ENCODE measurements around the gene ANKRD11.
"Not testable (repeated sequence)": the region's sequence is repeated elsewhere in the genome, so short reads cannot be mapped to it uniquely, and the experiment has no call there.

ANKRD11 gene

DNA sequence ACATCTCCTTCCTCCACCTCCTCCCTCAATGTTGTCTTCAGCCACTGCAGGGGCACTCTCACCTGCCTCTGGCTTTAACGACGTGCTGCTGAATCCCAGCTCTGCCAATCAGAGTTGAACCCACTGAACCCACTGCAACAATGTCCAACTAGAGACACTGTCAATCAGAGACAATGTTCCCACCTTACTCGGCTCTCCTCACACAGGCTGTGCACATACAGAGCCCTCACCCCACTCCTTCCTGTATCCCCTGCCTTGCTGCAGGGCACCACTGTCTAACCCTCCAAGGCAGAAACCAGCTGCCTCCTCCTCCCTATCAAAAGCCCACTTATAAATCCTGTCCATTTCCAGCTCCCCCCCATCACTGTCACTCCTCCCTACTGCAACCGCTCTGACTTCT is 58.7 kb downstream of the ANKRD11 start:
- DNase-seq (ENCODE audit: extremely low spot score): no peak
- POLR2A ChIA-PET: interaction anchor here (0.5 to 0.6 kb wide), 2 partner anchors 19 to 93 kb away, joined by 3 to 13 read pairs; no protein-coding TSS in a partner anchor
- CTCF ChIA-PET: interaction anchor here (0.9 to 1.3 kb wide), 4 partner anchors 9 to 63 kb away, joined by 3 to 4 read pairs (median 4); no protein-coding TSS in a partner anchor
- no peak for TF ChIP-seq CTCF (IDR thresholded peaks at IDR 0.05; ENCODE audit: control extremely low read depth, extremely low read depth, low read depth, missing control alignments)

DNA sequence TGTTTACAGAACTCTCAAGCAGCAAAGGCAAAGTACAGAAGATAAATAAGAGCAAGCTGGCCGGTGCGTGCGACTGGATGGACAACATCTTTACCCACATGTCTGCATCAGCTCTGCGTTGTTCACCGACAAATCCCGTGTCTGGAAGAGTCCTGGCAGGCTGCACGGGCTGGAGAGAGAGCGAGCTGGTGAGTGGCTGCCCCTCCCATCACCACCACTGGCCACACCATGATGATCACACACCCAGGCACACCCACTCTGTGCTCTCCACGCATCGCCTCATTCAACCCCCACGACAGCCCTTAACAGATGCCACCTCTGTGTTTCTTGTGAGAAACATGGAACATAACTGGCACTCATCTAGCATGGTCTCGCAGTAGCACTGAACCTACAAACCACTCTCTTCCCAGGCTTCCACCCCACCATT is 59.2 kb downstream of the ANKRD11 start:
- no peak for DNase-seq (ENCODE audit: extremely low spot score)
- TF ChIP-seq CTCF (IDR thresholded peaks at IDR 0.05; ENCODE audit: control extremely low read depth, extremely low read depth, low read depth, missing control alignments): no peak
- ChIA-PET POLR2A (no interaction called here), CTCF (interaction anchor here (0.9 to 1.0 kb wide), 3 partner anchors 8 to 62 kb away, joined by 3 to 4 read pairs (median 3); no protein-coding TSS in a partner anchor)

DNA sequence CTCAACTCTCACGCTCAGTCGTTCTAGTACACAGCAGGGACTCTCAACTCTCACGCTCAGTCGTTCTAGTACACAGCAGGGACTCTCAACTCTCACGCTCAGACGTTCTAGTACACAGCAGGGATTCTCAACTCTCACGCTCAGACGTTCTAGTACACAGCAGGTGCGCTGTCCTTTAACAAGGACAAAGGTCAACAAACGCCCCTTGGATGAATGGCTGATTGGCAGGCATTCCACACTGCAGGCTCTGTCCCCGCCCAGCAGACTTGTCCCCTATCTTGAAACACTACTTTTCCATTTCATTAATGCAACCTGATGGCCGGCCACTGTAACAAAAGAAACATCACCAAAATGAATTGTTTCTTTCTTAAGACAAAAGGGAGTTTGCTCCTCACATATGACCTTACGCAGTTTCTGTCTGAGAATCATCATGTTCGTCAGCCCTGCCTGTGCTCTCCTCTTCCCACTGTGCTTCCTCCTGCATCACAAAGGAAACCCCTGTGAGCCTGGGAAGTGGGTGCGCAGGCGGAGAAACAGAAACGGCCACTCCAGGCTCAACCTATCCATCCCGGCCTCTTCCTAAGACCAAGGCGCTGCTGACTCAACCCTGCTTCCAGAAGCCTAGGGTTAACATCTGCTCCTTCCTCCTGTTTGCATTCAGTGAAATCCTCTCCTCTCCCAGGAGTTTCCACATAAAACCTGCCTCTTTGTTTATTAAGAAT is 59.8 kb downstream of the ANKRD11 start:
- ChIA-PET POLR2A (no interaction called here), CTCF (no interaction called here)
- TF ChIP-seq CTCF (IDR thresholded peaks at IDR 0.05; ENCODE audit: control extremely low read depth, extremely low read depth, low read depth, missing control alignments): no peak
- no peak for DNase-seq (ENCODE audit: extremely low spot score)

GRCh38 chr16:89428605-89429004 is 61.8 kb downstream of the ANKRD11 start:
- CTCF ChIA-PET; POLR2A ChIA-PET; DNase-seq (ENCODE audit: extremely low spot score): not testable (repeated sequence)

DNA sequence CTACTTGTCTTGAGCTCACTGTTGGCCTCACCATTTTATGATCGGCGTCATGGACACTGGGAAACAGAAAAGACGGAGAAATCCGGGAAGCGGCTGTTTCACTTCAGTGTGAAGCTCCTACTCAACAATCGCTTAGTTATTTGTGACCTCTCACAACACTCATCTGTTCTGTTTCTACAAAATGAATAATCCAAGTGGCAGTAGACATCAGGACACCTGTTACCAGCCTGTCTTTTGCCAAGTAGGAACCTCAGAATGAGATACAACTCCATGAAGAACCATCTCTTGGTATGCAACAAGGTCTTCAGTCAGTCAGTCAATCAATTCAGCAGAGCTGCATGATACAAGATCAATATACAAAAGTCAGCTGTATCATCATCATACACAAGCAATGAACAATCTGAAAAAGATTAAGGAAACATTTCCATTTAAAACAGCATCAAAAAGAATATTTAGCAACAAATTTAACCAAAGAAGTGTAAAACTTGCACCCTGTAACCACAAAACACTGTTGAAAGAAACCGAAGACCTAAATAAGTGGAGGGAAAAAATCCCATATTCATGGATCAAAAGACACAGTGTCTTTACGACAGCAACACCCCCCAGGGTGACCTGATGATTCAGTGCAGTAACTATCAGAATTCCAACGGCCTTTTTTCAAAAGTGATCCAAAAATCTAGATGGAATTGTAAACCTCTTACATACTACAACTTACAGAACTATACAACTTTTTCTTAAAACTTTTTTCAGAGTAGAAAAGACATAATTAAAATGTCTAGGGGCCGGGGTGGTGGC is 63.4 kb downstream of the ANKRD11 start:
- ChIA-PET CTCF (interaction anchor here (0.7 to 1.2 kb wide), 6 partner anchors 9 to 62 kb away, joined by 3 to 4 read pairs (median 3); no protein-coding TSS in a partner anchor), POLR2A (interaction anchor here (0.5 to 0.6 kb wide), 2 partner anchors 12 to 78 kb away, joined by 3 to 5 read pairs; no protein-coding TSS in a partner anchor)
- TF ChIP-seq CTCF (IDR thresholded peaks at IDR 0.05; ENCODE audit: control extremely low read depth, extremely low read depth, low read depth, missing control alignments): no peak
- no peak for DNase-seq (ENCODE audit: extremely low spot score)

GRCh38 chr16:89425523-89425922 is 64.8 kb downstream of the ANKRD11 start:
- POLR2A ChIA-PET: no interaction called here
- DNase-seq (ENCODE audit: extremely low spot score): no peak
- no peak for TF ChIP-seq CTCF (IDR thresholded peaks at IDR 0.05; ENCODE audit: control extremely low read depth, extremely low read depth, low read depth, missing control alignments)
- CTCF ChIA-PET: interaction anchor here (1.2 kb wide), 1 partner anchor 57 kb away, joined by 4 read pairs; no protein-coding TSS in a partner anchor
